ENCODE data around the gene HIP1.

DNA sequence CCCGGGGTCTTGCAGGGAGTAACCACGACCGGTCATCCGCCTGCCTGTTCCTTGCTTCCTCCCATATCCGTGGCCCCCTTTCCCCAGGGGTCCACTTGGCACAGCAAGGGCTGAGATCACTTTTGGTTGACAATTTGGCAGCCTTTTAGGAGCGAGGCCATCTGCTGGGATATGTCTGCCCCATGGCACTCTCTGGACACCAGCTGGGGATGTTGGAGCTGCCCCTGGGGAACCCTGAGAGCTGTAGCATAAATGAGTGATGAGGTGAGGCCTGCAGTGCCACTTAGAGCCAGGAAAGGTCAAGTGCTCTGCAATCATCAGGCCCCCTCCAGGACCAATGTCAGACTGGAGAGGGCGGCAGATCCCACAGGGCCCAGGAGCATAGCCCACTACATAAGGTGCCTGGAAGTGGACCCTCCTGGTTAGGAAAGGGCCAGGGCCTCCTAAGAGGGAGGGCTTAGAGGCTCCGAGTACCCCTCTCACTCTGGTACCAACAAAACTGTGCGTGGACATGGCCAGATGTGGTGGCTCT, 92.1 kb downstream of the HIP1 start:
- TF ChIP-seq, protein P1, sequence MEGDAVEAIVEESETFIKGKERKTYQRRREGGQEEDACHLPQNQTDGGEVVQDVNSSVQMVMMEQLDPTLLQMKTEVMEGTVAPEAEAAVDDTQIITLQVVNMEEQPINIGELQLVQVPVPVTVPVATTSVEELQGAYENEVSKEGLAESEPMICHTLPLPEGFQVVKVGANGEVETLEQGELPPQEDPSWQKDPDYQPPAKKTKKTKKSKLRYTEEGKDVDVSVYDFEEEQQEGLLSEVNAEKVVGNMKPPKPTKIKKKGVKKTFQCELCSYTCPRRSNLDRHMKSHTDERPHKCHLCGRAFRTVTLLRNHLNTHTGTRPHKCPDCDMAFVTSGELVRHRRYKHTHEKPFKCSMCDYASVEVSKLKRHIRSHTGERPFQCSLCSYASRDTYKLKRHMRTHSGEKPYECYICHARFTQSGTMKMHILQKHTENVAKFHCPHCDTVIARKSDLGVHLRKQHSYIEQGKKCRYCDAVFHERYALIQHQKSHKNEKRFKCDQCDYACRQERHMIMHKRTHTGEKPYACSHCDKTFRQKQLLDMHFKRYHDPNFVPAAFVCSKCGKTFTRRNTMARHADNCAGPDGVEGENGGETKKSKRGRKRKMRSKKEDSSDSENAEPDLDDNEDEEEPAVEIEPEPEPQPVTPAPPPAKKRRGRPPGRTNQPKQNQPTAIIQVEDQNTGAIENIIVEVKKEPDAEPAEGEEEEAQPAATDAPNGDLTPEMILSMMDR (conservative IDR thresholded peaks at IDR 0.05; ENCODE audit: low read depth, low read length): no peak
- TF ChIP-seq EZH2 (IDR thresholded peaks at IDR 0.05; ENCODE audit: low read length, unreplicated experiment) (no peak), EZH2phosphoT487 (IDR thresholded peaks at IDR 0.05; ENCODE audit: borderline replicate concordance, low read length) (no peak)

Data from PC-3 (cell line).